Ureter (tissue), 1 donor: Measurements from ENCODE around the gene RNF40. TPM values are rescaled to one million over a fixed set of nuclear protein-coding genes. Genes with fewer than 3 reads are reported as not detected.
"Not testable (repeated sequence)": the region's sequence is repeated elsewhere in the genome, so short reads cannot be mapped to it uniquely, and the experiment has no call there.

Experiments used
- DNase-seq: peaks from one replicate; pipeline ENCODE4 v3.0.0-alpha.2; 2020; ENCODE audit warnings: low spot score
- total RNA-seq: library from RNA; stranded (reverse); gene quantifications from one replicate; pipeline ENCODE4 v1.2.4, GENCODE V29; 2023
- donor health status: DM: yes; HTN: yes; CAD: no.

Gene RNF40
- total RNA-seq, 1 donor from 2014 or later: 133 TPM

GRCh38 chr16:30782486-30783279 is 20.6 kb downstream of the RNF40 start:
- no peak for DNase-seq

- DNase-seq: no peak
Observed at GRCh38 chr16:30783280-30784109, 21.4 kb downstream of the RNF40 start.

GRCh38 chr16:30784215-30784614 is 22.1 kb downstream of the RNF40 start:
- no peak for DNase-seq

- DNase-seq: no peak
Observed at GRCh38 chr16:30785126-30786106, 23.3 kb downstream of the RNF40 start.

GRCh38 chr16:30786115-30786935 is 24.2 kb downstream of the RNF40 start:
- no peak for DNase-seq

- DNase-seq: peak; percentile 79
Observed at GRCh38 chr16:30786936-30787612, 25.0 kb downstream of the RNF40 start, which contains the start of gene ZNF629. ZNF629 (minus strand) TSS chr16:30787205; CDS start chr16:30784482, 2,723 bp downstream.

- no peak for DNase-seq
Observed at GRCh38 chr16:30787613-30788378, 25.7 kb downstream of the RNF40 start.

- no peak for DNase-seq
Observed at GRCh38 chr16:30793508-30794069, 31.5 kb downstream of the RNF40 start.

- no peak for DNase-seq
Observed at GRCh38 chr16:30794634-30795033, 32.5 kb downstream of the RNF40 start.

- DNase-seq: no peak
Observed at GRCh38 chr16:30797670-30798309, 35.7 kb downstream of the RNF40 start.

GRCh38 chr16:30802936-30803335 is 40.8 kb downstream of the RNF40 start:
- no peak for DNase-seq

GRCh38 chr16:30805056-30805369 is 42.9 kb downstream of the RNF40 start:
- DNase-seq: no peak

- peak; percentile 90 for DNase-seq
Observed at GRCh38 chr16:30805370-30806169, 43.4 kb downstream of the RNF40 start.

GRCh38 chr16:30808146-30808545 is 46.0 kb downstream of the RNF40 start:
- no peak for DNase-seq

- DNase-seq: not testable (repeated sequence)
Observed at GRCh38 chr16:30808890-30809426, 46.8 kb downstream of the RNF40 start.

GRCh38 chr16:30809675-30810074 is 47.6 kb downstream of the RNF40 start:
- DNase-seq: not testable (repeated sequence)

- DNase-seq: peak; percentile 47
Observed at GRCh38 chr16:30813821-30814189, 51.7 kb downstream of the RNF40 start.

GRCh38 chr16:30816769-30817168 is 54.6 kb downstream of the RNF40 start:
- DNase-seq: no peak
